ENCODE results near the gene EAF1.
"Not testable (repeated sequence)": the region's sequence is repeated elsewhere in the genome, so short reads cannot be mapped to it uniquely, and the experiment has no call there.

Gene EAF1

DNA sequence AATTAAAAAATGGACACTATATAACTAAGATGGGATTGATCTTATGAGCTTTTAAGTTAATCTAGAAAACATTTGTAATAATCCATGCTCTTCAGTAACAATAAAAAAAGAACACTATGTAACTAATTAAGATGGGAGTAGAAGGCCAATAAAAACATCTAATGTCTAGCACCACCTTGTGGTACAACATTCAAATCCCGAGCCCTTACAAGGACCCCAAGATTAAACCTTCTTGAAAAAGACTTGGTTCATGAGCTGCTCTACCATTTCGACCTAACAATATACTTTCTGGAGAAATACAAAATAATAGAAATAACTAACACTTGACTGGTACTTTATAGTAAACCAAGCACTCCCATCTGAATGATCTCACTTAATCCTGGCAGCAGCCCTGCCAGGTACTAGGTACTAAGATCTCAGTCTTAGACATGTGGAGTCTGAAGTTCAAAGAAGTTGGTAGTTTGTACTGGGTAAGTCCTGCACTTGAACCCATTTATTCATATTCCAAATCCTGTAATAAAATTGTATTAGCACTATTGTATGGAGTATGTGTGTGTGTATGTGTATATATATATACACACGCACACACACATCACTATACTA lies 21.8 kb upstream of the EAF1 start:
- DNase-seq (ENCODE audit: low read depth, low spot score) = peak; percentile 70

GRCh38 chr3:15409239-15409638 lies 18.2 kb upstream of the EAF1 start:
- no peak for DNase-seq (ENCODE audit: low read depth, low spot score)

GRCh38 chr3:15409774-15410173 lies 17.6 kb upstream of the EAF1 start:
- no peak for DNase-seq (ENCODE audit: low read depth, low spot score)

DNA sequence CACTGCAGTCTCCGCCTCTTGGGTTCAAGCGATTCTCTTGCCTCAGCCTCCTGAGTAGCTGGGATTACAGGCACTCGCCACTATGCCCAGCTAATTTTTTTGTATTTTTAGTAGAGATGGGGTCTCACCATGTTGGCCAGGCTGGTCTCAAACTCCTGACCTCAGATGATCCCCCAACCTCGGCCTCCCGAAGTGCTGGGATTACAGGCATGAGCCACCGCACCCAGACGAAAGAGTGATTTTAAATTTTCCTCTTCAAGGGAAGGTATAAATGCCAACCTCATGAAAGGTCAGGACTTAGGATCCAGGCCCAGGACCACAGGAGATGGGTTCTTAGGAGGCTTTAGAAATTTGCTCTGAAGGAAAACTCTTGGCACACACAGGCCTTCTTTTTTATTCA lies 16.4 kb upstream of the EAF1 start:
- not testable (repeated sequence) for DNase-seq (ENCODE audit: low read depth, low spot score)

GRCh38 chr3:15420871-15421270 lies 6.5 kb upstream of the EAF1 start:
- DNase-seq (ENCODE audit: low read depth, low spot score) = no peak

DNA sequence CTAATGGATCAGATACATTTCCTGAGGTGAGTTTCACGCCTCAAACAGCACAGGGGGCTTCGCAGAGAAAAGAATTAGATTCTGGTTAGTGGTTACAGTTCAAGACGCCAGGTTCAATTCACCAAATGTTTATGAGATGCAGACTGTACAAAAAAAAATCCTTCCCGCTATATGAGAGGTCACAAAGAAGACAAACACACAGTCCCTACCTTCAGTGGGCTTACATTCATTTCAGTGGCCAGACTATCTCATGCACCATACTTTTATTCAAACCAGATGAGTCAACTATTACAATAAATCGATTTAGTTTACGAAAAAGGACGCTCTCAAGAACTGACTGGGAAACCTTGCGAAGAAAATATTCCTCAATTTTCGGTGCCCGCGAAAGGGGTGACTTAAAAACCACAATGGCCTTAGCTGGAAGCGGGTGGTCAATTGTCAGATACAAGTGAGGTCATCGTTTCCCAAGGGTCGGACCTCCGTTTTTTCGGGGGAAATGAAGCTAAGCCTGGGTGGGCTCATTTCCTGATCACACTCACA lies 749 bp upstream of the EAF1 start:
- DNase-seq (ENCODE audit: low read depth, low spot score) = no peak

GRCh38 chr3:15427981-15428380 lies 583 bp downstream of the EAF1 start:
- DNase-seq (ENCODE audit: low read depth, low spot score) = no peak

DNA sequence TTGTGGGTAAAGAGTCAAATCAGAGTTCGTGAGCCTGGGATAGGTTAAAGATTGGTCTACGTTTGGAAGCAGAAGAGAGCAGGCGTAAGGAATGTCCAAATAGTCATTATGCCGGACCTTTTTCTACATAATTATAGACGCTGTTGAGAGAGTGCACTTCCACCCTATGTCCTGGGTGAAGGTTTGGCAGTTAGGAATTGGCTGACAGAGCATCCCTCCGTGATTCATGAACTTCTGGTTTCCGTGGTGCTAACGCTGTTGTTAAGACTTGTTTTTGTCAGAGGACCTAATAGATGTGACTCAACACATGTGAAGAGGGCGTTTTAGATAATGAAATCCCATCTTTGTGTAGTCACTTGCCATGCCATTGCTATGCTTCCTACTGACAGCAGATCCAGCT lies 1.1 kb downstream of the EAF1 start:
- DNase-seq (ENCODE audit: low read depth, low spot score) = peak; percentile 55

- DNase-seq (ENCODE audit: low read depth, low spot score) = no peak
Observed at GRCh38 chr3:15429080-15429479, 1.7 kb downstream of the EAF1 start.

DNA sequence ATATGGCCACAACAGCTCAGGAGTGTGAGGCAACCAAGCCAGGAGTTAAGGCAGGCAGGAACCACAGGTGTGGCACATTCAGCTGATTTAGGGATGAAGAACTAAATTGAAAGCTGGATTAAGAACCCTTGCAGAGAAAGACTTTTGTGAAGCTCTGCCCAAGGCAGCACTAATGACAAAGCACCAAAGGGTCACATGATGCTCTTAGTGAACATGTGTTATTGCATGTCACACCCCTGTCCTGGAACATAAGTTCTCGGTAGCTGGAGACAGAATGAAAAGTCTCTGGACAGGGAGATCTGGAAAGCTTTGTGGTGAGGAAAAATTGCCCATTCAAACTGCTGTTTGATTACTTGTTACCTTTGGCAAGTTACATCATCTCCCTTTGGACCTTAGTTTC lies 3.2 kb downstream of the EAF1 start:
- no peak for DNase-seq (ENCODE audit: low read depth, low spot score)

DNA sequence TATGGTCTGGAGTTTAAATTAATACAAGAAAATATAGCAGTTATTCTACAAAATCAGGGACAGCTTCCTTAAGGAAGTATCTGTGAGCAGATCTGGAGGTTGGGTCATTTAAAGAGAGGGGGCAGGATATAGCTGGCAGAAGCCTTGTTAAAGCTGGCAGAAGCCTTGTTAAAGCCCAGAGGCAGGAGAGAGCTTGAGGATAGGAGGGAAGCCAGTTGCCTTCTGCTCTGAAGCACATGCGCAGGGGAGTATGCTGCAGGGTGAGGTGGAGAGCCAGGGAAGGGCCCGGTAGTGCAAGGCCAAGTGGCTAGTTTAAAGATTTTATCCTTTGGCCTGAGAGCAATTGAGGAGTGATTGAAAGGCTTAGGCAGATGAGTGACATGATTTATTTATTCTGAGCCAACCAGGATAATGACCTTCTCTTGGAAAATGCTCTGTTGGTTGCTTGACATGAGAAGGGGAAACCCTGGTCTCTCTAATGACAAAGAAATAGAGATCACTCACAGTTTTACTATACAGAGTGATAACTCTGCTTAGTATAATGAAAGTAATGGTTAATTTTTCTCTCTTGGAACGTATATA lies 3.9 kb downstream of the EAF1 start:
- DNase-seq (ENCODE audit: low read depth, low spot score) = no peak

GRCh38 chr3:15433531-15433930 lies 6.1 kb downstream of the EAF1 start:
- DNase-seq (ENCODE audit: low read depth, low spot score) = no peak

- no peak for DNase-seq (ENCODE audit: low read depth, low spot score)
Observed at GRCh38 chr3:15434756-15435155, 7.4 kb downstream of the EAF1 start.

GRCh38 chr3:15436246-15436645 lies 8.8 kb downstream of the EAF1 start:
- DNase-seq (ENCODE audit: low read depth, low spot score) = no peak

DNA sequence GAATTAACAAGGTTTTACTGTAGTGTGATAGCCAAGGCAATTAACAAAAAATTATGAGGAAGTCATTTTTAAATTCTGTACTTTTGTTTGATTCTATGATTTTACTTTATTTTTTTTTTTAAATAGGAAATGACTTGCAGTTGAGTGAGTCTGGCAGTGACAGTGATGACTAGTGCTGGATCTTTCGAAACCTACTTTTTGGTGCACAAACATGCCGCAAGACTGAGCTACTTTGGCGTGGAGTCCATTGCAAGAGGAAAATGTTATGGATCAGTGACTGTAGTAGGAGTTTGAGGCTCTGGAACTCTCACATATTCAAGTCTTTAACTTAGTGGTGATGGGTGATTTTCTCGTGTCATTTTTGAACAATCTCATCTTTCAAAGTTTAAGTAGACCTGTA lies 11.6 kb downstream of the EAF1 start:
- DNase-seq (ENCODE audit: low read depth, low spot score) = no peak

DNA sequence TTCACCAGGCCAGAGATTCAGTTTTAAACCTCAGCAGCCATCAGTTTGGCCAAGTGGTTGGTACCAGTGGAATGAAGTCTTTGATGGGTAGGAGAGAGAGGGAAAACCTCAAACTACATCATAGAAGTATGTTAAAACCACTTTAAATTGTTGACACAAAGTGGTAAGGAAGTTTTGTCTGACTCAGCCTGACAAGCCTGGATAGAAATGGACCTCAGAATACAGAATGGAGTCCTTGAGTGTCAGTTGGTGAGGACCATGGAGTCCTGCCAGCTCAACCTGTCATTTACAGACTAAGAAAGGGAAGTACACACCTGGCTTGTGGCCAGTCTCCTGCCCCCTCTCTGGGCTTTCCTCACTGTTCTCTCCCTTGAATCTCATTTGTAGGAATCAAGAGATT lies 12.1 kb downstream of the EAF1 start:
- peak; percentile 93 for DNase-seq (ENCODE audit: low read depth, low spot score)

DNA sequence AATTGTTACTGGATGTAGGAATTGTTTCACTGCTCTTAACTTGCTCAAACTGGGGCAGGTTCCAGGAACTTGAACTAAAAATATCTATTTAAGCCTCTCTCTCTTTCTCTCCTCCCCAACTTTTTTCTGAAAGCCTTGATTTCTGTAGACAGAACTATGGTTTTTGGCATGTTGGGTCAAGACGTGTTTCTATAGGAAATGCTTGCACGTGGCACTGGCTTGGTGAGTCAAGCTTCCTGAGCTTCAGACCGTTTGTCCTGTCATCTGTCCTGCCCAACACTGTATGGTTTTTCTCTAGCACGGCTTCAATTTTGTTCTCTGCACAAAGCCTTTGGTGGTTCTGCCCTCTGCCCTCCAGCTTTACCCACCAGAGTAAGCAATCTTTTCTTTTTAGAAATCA lies 13.5 kb downstream of the EAF1 start:
- no peak for DNase-seq (ENCODE audit: low read depth, low spot score)

GRCh38 chr3:15443826-15444524 lies 16.6 kb downstream of the EAF1 start:
- DNase-seq (ENCODE audit: low read depth, low spot score) = peak; percentile 90

DNA sequence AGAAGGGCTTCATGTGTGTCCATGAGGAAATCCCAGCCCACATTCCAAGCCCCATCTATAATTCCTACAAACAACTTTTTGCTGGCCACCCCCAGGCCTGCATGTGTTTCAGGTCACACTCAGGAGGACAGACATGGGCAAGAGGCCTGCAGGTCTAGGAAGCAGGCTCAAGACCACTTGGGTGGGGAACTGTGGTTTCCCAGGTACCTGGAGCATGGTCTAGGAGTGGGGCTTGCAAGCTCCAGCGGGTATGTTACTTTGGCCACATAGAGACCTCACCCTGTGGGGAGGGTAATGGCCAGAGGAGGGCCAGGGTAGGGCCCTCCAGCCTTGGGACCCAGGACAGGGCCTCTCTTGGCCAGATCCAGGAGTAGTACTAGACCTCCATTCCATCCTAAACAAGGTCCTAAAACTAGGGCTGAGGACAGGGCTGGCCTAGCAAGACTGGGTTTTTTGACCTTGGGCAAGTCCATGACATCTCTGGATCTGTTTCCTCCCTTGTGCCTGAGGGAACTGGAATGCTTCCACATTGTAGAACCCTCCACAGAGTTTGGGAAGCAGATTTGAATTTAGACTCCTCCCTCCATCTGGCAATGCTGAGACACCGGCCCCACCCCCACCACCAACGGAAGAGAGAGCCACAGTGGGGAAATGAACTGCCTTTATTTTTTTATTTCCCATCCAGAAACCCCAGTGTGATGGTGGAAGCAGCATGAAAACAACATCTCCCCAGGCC lies 22.3 kb downstream of the EAF1 start:
- DNase-seq (ENCODE audit: low read depth, low spot score) = no peak

DNA sequence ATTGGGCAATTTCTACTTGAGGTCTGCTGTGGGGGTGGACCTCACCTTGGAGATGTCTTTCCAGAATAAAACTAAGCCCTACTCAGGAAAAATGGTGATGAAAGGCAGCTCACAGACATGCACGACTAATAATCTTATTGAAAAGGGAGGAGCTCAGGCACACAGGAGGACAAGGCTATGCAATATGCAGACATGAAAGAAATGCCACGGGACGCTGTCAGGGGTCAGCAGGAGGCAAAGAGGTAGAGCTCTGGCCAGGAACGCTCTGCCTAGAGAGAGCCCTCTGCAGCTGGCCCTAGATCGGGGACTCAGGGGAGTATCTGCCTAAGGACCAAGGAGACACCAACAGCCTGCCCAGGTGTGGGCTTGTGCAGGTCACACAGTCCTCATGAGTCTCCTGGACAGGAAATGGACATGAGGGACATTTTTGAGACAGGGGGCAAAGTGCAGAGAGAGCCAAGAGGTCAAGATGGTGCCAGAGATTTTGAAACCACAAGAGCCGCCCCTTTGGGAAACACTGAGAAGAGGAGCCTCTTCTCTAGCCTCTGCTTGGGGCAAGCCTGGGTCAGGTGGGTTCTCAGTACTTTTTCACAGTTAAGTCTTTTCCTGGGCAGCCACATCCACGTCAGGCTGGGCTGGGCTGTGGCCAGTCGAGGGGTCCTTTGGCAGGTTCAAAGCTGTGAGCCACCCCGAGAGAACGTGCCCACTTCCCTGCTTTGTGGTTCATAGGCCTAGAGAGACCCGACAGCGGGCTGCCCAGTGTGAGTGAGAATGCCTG lies 23.2 kb downstream of the EAF1 start:
- no peak for DNase-seq (ENCODE audit: low read depth, low spot score)
